Transverse colon (tissue), 4 donors: ENCODE measurements around the gene KDM5C.

Source experiments
- EP300 ChIP-seq: sonication (generic); formaldehyde crosslinking; IDR thresholded peaks from one replicate; pipeline ENCODE4 v1.6.1; 2017; ENCODE audit warnings: antibody characterized with exemption, low read depth
- POLR2A ChIP-seq: fragments of 450-650 bp; IDR thresholded peaks from one replicate; pipeline ENCODE4 v1.6.1; 2016; ENCODE audit warnings: antibody characterized with exemption, mild to moderate bottlenecking, moderate library complexity
- POLR2AphosphoS5 ChIP-seq, 3 donors: sonication (generic); formaldehyde crosslinking; IDR thresholded peaks; one replicate each; pipeline ENCODE4 v1.6.1; 2016; ENCODE audit warnings: antibody characterized with exemption in 3 of 3
- TF ChIP-seq, protein P1 (sequence below), 5 experiments: fragments of 200-600 bp in 3 of 5; fragments of 450-650 bp in 2 of 5; sonication (generic) in 3 of 5; IDR thresholded peaks; 1 replicate in 2 of 5; 2 replicates in 3 of 5; pipeline ENCODE4 v1.5.1; 2016 to 2017; ENCODE audit warnings: antibody characterized with exemption in 5 of 5, inconsistent platforms in 3 of 5, mild to moderate bottlenecking in 2 of 5, moderate library complexity in 1 of 5

- TF ChIP-seq POLR2A = no peak
- TF ChIP-seq, protein P1, sequence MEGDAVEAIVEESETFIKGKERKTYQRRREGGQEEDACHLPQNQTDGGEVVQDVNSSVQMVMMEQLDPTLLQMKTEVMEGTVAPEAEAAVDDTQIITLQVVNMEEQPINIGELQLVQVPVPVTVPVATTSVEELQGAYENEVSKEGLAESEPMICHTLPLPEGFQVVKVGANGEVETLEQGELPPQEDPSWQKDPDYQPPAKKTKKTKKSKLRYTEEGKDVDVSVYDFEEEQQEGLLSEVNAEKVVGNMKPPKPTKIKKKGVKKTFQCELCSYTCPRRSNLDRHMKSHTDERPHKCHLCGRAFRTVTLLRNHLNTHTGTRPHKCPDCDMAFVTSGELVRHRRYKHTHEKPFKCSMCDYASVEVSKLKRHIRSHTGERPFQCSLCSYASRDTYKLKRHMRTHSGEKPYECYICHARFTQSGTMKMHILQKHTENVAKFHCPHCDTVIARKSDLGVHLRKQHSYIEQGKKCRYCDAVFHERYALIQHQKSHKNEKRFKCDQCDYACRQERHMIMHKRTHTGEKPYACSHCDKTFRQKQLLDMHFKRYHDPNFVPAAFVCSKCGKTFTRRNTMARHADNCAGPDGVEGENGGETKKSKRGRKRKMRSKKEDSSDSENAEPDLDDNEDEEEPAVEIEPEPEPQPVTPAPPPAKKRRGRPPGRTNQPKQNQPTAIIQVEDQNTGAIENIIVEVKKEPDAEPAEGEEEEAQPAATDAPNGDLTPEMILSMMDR (IDR thresholded peaks at IDR 0.05) = no peak
- TF ChIP-seq EP300 = no peak
- TF ChIP-seq POLR2AphosphoS5 (IDR thresholded peaks at IDR 0.05) = no peak
Observed at GRCh38 chrX:53211391-53211978, 13.5 kb downstream of the KDM5C start.
